ENCODE measurements around the gene IRAG1. TPM values are rescaled to one million over a fixed set of nuclear protein-coding genes. Genes with fewer than 3 reads are reported as not detected.

Gene IRAG1
- total RNA-seq, 2 experiments from 2014 or later = not detected

DNA sequence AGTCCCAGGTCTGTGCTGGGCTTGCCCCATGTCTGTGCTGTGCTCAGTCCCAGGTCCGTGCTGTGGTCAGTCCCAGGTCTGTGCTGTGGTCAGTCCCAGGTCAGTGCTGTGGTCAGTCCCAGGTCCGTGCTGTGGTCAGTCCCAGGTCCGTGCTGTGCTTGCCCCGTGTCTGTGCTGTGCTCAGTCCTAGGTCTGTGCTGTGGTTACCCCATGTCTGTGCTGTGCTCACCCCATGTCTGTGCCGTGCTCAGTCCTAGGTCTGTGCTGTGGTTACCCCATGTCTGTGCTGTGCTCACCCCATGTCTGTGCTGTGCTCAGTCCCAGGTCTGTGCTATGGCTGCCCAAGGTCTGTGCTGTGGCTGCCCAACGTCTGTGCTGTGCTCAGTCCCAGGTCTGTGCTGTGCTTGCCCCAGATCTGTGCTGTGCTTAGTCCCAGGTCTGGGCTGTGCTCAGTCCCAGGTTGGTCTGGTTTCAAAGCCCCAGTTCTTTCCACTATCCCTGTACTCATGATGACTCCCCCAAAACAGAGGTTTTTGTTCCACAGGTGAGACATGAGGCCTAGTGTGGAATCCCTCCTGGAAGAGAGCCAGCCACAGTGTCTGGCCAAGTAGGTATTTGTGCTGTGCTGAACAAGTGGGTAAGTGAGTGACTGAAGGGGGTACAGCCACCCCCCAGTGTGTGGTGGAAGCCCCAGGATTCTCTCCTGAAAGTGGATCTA lies 34.8 kb downstream of the IRAG1 start:
- no peak overlapping the region for H3K27ac ChIP-seq (ENCODE audit: low read depth, low read length, poor library complexity, severe bottlenecking)
- H4K20me1 ChIP-seq (ENCODE audit: insufficient read depth, low read length) = no peaks in the 10 kb centered on the region
- H2AFZ ChIP-seq (ENCODE audit: low read length) = no peak overlapping the region
- BruUV-seq (replicated peaks) = no TSS peak
- no peak for TF ChIP-seq EZH2phosphoT487 (IDR thresholded peaks at IDR 0.05; ENCODE audit: borderline replicate concordance, low read depth, low read length)
- TF ChIP-seq, protein P1, sequence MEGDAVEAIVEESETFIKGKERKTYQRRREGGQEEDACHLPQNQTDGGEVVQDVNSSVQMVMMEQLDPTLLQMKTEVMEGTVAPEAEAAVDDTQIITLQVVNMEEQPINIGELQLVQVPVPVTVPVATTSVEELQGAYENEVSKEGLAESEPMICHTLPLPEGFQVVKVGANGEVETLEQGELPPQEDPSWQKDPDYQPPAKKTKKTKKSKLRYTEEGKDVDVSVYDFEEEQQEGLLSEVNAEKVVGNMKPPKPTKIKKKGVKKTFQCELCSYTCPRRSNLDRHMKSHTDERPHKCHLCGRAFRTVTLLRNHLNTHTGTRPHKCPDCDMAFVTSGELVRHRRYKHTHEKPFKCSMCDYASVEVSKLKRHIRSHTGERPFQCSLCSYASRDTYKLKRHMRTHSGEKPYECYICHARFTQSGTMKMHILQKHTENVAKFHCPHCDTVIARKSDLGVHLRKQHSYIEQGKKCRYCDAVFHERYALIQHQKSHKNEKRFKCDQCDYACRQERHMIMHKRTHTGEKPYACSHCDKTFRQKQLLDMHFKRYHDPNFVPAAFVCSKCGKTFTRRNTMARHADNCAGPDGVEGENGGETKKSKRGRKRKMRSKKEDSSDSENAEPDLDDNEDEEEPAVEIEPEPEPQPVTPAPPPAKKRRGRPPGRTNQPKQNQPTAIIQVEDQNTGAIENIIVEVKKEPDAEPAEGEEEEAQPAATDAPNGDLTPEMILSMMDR (conservative IDR thresholded peaks at IDR 0.05; ENCODE audit: low read length) = no peak
- ChIA-PET CTCF (ENCODE audit: unreplicated experiment) (no interaction called here), POLR2A (no interaction called here)
- H3K4me1 ChIP-seq (ENCODE audit: insufficient read depth, low read length, poor library complexity, severe bottlenecking) = no peaks in the 10 kb centered on the region
- H3K9me3 ChIP-seq (ENCODE audit: low read length) = no peaks in the 10 kb centered on the region
- DNase-seq (ENCODE audit: low spot score) = no peak
- intact Hi-C loops (cut with micrococcal nuclease; ENCODE audit: unreplicated experiment) = no loop called here
- no peak overlapping the region for H3K4me3 ChIP-seq (ENCODE audit: low read depth, low read length, poor library complexity, severe bottlenecking)
- no peaks in the 10 kb centered on the region for H3K36me3 ChIP-seq (ENCODE audit: insufficient read depth, low read length)
- H3K79me2 ChIP-seq (ENCODE audit: insufficient read depth, low read depth, low read length) = no peaks in the 10 kb centered on the region
- H3K9me2 ChIP-seq (ENCODE audit: insufficient read depth, low read length) = no peaks in the 10 kb centered on the region
- H3K4me2 ChIP-seq (ENCODE audit: low read length) = no peak overlapping the region

DNA sequence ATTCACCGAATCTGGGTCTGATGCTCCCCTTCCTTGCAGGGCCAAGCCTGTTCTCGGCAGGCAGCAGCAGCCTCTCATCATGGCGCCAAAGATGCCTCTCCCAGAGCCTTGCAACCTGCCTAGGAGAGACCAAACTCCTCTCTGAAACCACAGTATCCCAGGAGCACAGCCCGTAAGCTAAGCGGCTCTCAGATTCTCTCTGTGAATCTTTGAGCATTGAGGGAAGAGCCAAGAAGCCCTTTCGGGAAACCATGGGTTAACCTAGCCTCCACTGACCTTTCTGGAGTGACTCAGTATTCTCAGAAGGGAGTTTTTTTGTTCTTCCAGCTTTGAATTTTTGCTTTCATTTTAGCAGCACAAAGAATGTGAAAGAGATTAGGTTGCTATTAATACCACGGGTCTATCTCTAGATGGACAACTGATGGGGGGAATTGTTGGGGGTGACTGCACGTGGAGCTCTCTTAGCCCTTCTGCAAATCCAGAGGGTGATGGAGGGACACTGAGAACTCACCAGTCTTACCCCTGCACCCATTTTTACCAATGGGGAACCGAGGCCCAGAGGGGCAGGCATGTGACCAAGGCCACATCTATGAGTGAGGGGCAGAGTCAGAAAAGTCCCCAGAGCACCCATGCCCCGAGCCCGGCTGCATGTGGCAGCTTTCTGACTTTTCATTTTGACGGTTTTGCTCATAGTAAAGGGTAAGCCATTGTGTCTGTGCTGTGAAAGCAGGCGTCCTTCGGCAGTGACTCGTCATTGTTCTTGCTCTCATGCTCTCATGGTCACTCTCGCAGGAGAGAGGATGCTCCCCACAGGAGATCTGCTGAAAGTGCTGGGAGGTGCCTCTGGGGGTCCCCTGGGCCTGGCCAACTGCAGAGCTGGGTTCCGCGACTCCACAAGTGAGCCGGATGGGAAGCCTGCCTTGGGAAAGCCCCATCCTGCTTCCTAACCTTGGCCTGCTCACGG lies 36.0 kb downstream of the IRAG1 start:
- no peak for DNase-seq (ENCODE audit: low spot score)
- intact Hi-C loops (cut with micrococcal nuclease; ENCODE audit: unreplicated experiment) = no loop called here
- no peaks in the 10 kb centered on the region for H4K20me1 ChIP-seq (ENCODE audit: insufficient read depth, low read length)
- H3K4me2 ChIP-seq (ENCODE audit: low read length) = 0 out of 2 replicates have a peak overlapping the region, but pooled peaks have one; percentile 8
- no peaks in the 10 kb centered on the region for H3K9me2 ChIP-seq (ENCODE audit: insufficient read depth, low read length)
- ChIA-PET POLR2A (no interaction called here), CTCF (ENCODE audit: unreplicated experiment) (interaction anchor here (0.6 kb wide), 1 partner anchor 14 kb away, joined by 3 read pairs; no protein-coding TSS in a partner anchor)
- H3K27ac ChIP-seq (ENCODE audit: low read depth, low read length, poor library complexity, severe bottlenecking) = no peak overlapping the region
- no peaks in the 10 kb centered on the region for H3K36me3 ChIP-seq (ENCODE audit: insufficient read depth, low read length)
- peak overlapping the region; percentile 61; the same call in 1 of the 2 replicates for H2AFZ ChIP-seq (ENCODE audit: low read length)
- H3K79me2 ChIP-seq (ENCODE audit: insufficient read depth, low read depth, low read length) = no peaks in the 10 kb centered on the region
- no peaks in the 10 kb centered on the region for H3K4me1 ChIP-seq (ENCODE audit: insufficient read depth, low read length, poor library complexity, severe bottlenecking)
- no peak overlapping the region for H3K4me3 ChIP-seq (ENCODE audit: low read depth, low read length, poor library complexity, severe bottlenecking)
- TF ChIP-seq, protein P1 (conservative IDR thresholded peaks at IDR 0.05; ENCODE audit: low read length) = no peak
- no peak for TF ChIP-seq EZH2phosphoT487 (IDR thresholded peaks at IDR 0.05; ENCODE audit: borderline replicate concordance, low read depth, low read length)
- no TSS peak for BruUV-seq (replicated peaks)
- no peaks in the 10 kb centered on the region for H3K9me3 ChIP-seq (ENCODE audit: low read length)

Measured in OCI-LY7 (cell line).